Esophagus squamous epithelium (tissue), 5 donors: ENCODE results near the gene DNTTIP2. TPM values are rescaled to one million over a fixed set of nuclear protein-coding genes. Genes with fewer than 3 reads are reported as not detected.

Source experiments
- DNase-seq: peaks from one replicate; lab custom pipeline; 2025; lab: John Stamatoyannopoulos, UW
- H3K27ac ChIP-seq, 4 donors: fragments of 200-600 bp; sonication (generic); one replicate each; pipeline ENCODE4 v1.5.1; 2016 to 2019; ENCODE audit warnings: mild to moderate bottlenecking in 1 of 4
- H3K27me3 ChIP-seq, 4 donors: fragments of 200-600 bp; sonication (generic); 1 replicate in 3 of 4; 2 replicates in 1 of 4; pipeline versions ENCODE4 v1.5.1 to v1.6.0; 2017 to 2021; ENCODE audit warnings: antibody characterized with exemption in 1 of 4
- H3K36me3 ChIP-seq, 3 donors: fragments of 200-600 bp; sonication (generic); one replicate each; pipeline ENCODE4 v1.5.1; 2016 to 2019
- H3K4me1 ChIP-seq, 3 donors: fragments of 200-600 bp; sonication (generic); one replicate each; pipeline ENCODE4 v1.5.1; 2017 to 2019
- H3K4me3 ChIP-seq, 4 donors: fragments of 200-600 bp; sonication (generic); 1 replicate in 3 of 4; 2 replicates in 1 of 4; pipeline ENCODE4 v1.5.1; 2016 to 2019; ENCODE audit warnings: mild to moderate bottlenecking in 2 of 4, moderate library complexity in 1 of 4
- H3K9me3 ChIP-seq, 3 donors: fragments of 200-600 bp; sonication (generic); one replicate each; pipeline ENCODE4 v1.5.1; 2016 to 2019
- CTCF ChIP-seq, 6 experiments: fragments of 450-650 bp in 4 of 6; fragments of 200-600 bp in 2 of 6; sonication (generic) in 2 of 6; IDR thresholded peaks; one replicate each; pipeline ENCODE4 v1.5.1; 2016 to 2019; ENCODE audit warnings: antibody characterized with exemption in 6 of 6, mild to moderate bottlenecking in 4 of 6, moderate library complexity in 4 of 6
- POLR2A ChIP-seq, 4 donors: fragments of 450-650 bp; IDR thresholded peaks; one replicate each; pipeline ENCODE4 v1.6.1; 2017; ENCODE audit warnings: antibody characterized with exemption in 4 of 4, mild to moderate bottlenecking in 4 of 4, moderate library complexity in 3 of 4
- WGBS, 2 donors: methylation state at CpG; one replicate each; pipeline ENCODE4 v1.1.5; 2018; 5-methylcytosine and 5-hydroxymethylcytosine counted together
- intact Hi-C: fragments of 100-400 bp; cut with DNase I; formaldehyde crosslinking; loops from one replicate; pipeline ENCODE4 v1.15.0; 2022
- total RNA-seq, 4 donors: library from RNA; depleted of rRNA; stranded (reverse); fragments of >200 nt; gene quantifications; one replicate each; pipeline ENCODE4 v1.1.0, GENCODE V29; 2016
- donor health status: DM: yes; HTN: yes; CAD: no.

Gene DNTTIP2
- total RNA-seq, 4 donors from 2014 or later, result 20.8 to 42.2 (median 35.7) TPM

GRCh38 chr1:93899543-93900207 lies 20.7 kb upstream of the DNTTIP2 start:
- H3K36me3 ChIP-seq, result peaks cover 0 to 52% (median 6%) of the 10 kb centered on the region in 3 donors
- H3K27ac ChIP-seq, result no peak overlapping the region
- TF ChIP-seq CTCF (IDR thresholded peaks at IDR 0.05), result no peak
- TF ChIP-seq POLR2A (IDR thresholded peaks at IDR 0.05), result no peak
- WGBS, 2 donors, result 72 to 82% methylated on average over 3 of the region's 3 CpGs
- DNase-seq, result no peak
- intact Hi-C loops, result no loop called here
- H3K4me1 ChIP-seq, result peaks cover 0 to 14% (median 0%) of the 10 kb centered on the region in 3 donors
- H3K27me3 ChIP-seq, result no peaks in the 10 kb centered on the region
- H3K4me3 ChIP-seq, result no peak overlapping the region
- no peaks in the 10 kb centered on the region for H3K9me3 ChIP-seq

- Histone ChIP-seq H3K9me3 (no peaks in the 10 kb centered on the region), H3K27me3 (no peaks in the 10 kb centered on the region), H3K36me3 (peaks cover 0 to 67% (median 13%) of the 10 kb centered on the region in 3 donors), H3K4me1 (no peaks in the 10 kb centered on the region), H3K4me3 (no peak overlapping the region), H3K27ac (no peak overlapping the region)
- no peak for DNase-seq
- 86 to 87% methylated on average over 6 of the region's 6 CpGs for WGBS, 2 donors
- no peak for TF ChIP-seq CTCF (IDR thresholded peaks at IDR 0.05)
- no peak for TF ChIP-seq POLR2A (IDR thresholded peaks at IDR 0.05)
- intact Hi-C loops, result no loop called here
Measured at GRCh38 chr1:93888900-93889299, 9.9 kb upstream of the DNTTIP2 start.

GRCh38 chr1:93882269-93882668 lies 3.3 kb upstream of the DNTTIP2 start:
- H3K27me3 ChIP-seq, result no peaks in the 10 kb centered on the region
- 55 to 65% methylated on average over 4 of the region's 4 CpGs for WGBS, 2 donors

GRCh38 chr1:93880731-93881130 lies 1.7 kb upstream of the DNTTIP2 start:
- DNase-seq, result no peak
- Histone ChIP-seq H3K27me3 (no peaks in the 10 kb centered on the region), H3K9me3 (no peaks in the 10 kb centered on the region), H3K27ac (no peak overlapping the region), H3K4me3 (no peak overlapping the region), H3K4me1 (peaks cover 9 to 38% (median 25%) of the 10 kb centered on the region in 3 donors), H3K36me3 (peaks cover 0 to 26% (median 0%) of the 10 kb centered on the region in 3 donors)
- 79 to 93% methylated on average over 2 of the region's 2 CpGs for WGBS, 2 donors
- no peak for TF ChIP-seq CTCF (IDR thresholded peaks at IDR 0.05)
- no peak for TF ChIP-seq POLR2A (IDR thresholded peaks at IDR 0.05)
- intact Hi-C loops, result no loop called here

More at GRCh38 chr1:93882269-93882668, 3.3 kb upstream of the DNTTIP2 start:
- Histone ChIP-seq H3K36me3 (peaks cover 0 to 16% (median 0%) of the 10 kb centered on the region in 3 donors), H3K9me3 (no peaks in the 10 kb centered on the region), H3K4me1 (peaks cover 9 to 23% (median 13%) of the 10 kb centered on the region in 3 donors), H3K4me3 (no peak overlapping the region), H3K27ac (no peak overlapping the region)
- TF ChIP-seq POLR2A (IDR thresholded peaks at IDR 0.05), result no peak
- no peak for TF ChIP-seq CTCF (IDR thresholded peaks at IDR 0.05)
- intact Hi-C loops, result no loop called here
- DNase-seq, result no peak

- no peaks in the 10 kb centered on the region for H3K27me3 ChIP-seq
- H3K36me3 ChIP-seq, result peaks cover 0 to 47% (median 12%) of the 10 kb centered on the region in 3 donors
- peaks cover 9 to 40% (median 25%) of the 10 kb centered on the region in 3 donors for H3K4me1 ChIP-seq
- TF ChIP-seq CTCF (IDR thresholded peaks at IDR 0.05) (no peak), POLR2A (IDR thresholded peaks at IDR 0.05) (no peak)
- peak overlapping the region; percentile 66 to 96 (median 90) for H3K4me3 ChIP-seq
- DNase-seq, result no peak
- peak overlapping the region; percentile 90 to 96 (median 92) for H3K27ac ChIP-seq
- intact Hi-C loops, result no loop called here
- no peaks in the 10 kb centered on the region for H3K9me3 ChIP-seq
- WGBS, 2 donors, result 0 to 1% methylated on average over 12 to 17 of the region's 20 CpGs
Measured at GRCh38 chr1:93878501-93878888, 511 bp downstream of the DNTTIP2 start.
